HEK293T (cell line): ENCODE results near the gene FLT4.

Experiments
- CTCF ChIA-PET: fragments of 350-600 bp; formaldehyde crosslinking; extraction: SDS; loops from one replicate; lab custom pipeline; 2021; ENCODE audit warnings: antibody characterized with exemption, inconsistent platforms; lab: Yijun Ruan, JAX
- POLR2A ChIA-PET: fragments of 350-600 bp; formaldehyde crosslinking; extraction: SDS; loops from one replicate; lab custom pipeline; 2020; ENCODE audit warnings: antibody characterized with exemption, inconsistent platforms; lab: Yijun Ruan, JAX
- DNase-seq: peaks from one replicate; pipeline ENCODE4 v3.0.0; 2012; ENCODE audit warnings: mixed read lengths; ENCODE audit errors: extremely low spot score
- ARNT ChIP-seq: fragments of 450-650 bp; IDR thresholded peaks from 2 replicates; pipeline ENCODE4 v1.6.1; 2017; ENCODE audit warnings: mild to moderate bottlenecking
- BHLHE40 ChIP-seq: fragments of 450-650 bp; IDR thresholded peaks from 2 replicates; pipeline ENCODE4 v1.6.1; 2016; ENCODE audit warnings: mild to moderate bottlenecking, moderate library complexity, borderline replicate concordance
- CTBP1 ChIP-seq: fragments of 450-650 bp; IDR thresholded peaks from 2 replicates; pipeline ENCODE4 v1.6.1; 2016; ENCODE audit warnings: borderline replicate concordance
- ELF4 ChIP-seq: fragments of 450-650 bp; IDR thresholded peaks from 2 replicates; pipeline ENCODE4 v1.6.1; 2017; ENCODE audit warnings: antibody characterized with exemption
- FOXA1 ChIP-seq: fragments of 450-650 bp; IDR thresholded peaks from 2 replicates; pipeline ENCODE4 v1.6.1; 2016; ENCODE audit warnings: mild to moderate bottlenecking
- FOXK2 ChIP-seq: fragments of 450-650 bp; IDR thresholded peaks from 2 replicates; pipeline ENCODE4 v1.6.1; 2016; ENCODE audit warnings: mild to moderate bottlenecking
- FOXM1 ChIP-seq: fragments of 450-650 bp; IDR thresholded peaks from 2 replicates; pipeline ENCODE4 v1.6.1; 2017; ENCODE audit warnings: mild to moderate bottlenecking, borderline replicate concordance
- HDGF ChIP-seq: fragments of 450-650 bp; IDR thresholded peaks from 2 replicates; pipeline ENCODE4 v1.6.1; 2017; ENCODE audit warnings: antibody characterized with exemption, borderline replicate concordance
- L3MBTL2 ChIP-seq: fragments of 450-650 bp; conservative IDR thresholded peaks from 2 replicates; pipeline ENCODE4 v1.6.1; 2016; ENCODE audit warnings: mild to moderate bottlenecking
- LEF1 ChIP-seq: fragments of 450-650 bp; IDR thresholded peaks from 2 replicates; pipeline ENCODE4 v1.6.1; 2017; ENCODE audit warnings: mild to moderate bottlenecking, borderline replicate concordance
- NFRKB ChIP-seq: fragments of 450-650 bp; IDR thresholded peaks from 2 replicates; pipeline ENCODE4 v1.6.1; 2016; ENCODE audit warnings: mild to moderate bottlenecking, moderate library complexity
- SP1 ChIP-seq: fragments of 450-650 bp; IDR thresholded peaks from 2 replicates; pipeline ENCODE4 v1.6.1; 2017
- SUZ12 ChIP-seq: fragments of 450-650 bp; IDR thresholded peaks from 2 replicates; pipeline ENCODE4 v1.6.1; 2016; ENCODE audit warnings: mild to moderate bottlenecking
- TARDBP ChIP-seq: fragments of 450-650 bp; IDR thresholded peaks from 2 replicates; pipeline ENCODE4 v1.6.1; 2016
- ZNF384 ChIP-seq: fragments of 450-650 bp; IDR thresholded peaks from 2 replicates; pipeline ENCODE4 v1.6.1; 2016
- TF ChIP-seq, protein P1 (sequence below): fragments of 450-650 bp; IDR thresholded peaks from 2 replicates; pipeline ENCODE4 v1.6.1; 2016

Gene FLT4

DNA sequence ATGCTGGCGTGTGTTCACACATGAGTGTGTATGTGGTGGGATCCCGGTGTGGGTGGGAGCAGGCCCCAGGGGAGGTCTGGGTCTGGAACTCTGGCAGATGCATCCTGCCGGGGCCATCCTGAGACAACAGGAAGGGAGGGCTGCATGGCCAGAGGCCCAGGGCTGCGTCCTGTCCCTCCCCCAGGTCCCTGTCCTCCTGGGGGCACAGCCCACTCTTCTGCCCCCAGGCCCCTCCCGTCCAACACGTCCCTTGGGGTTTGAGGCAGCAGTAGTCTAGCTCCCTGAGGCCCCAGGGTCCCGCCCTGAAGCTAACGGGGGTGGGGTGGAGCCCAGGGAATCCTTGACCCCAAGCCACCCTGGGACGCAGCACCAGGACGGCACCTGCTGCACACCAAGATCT lies 16.6 kb downstream of the FLT4 start:
- ChIA-PET CTCF (no interaction called here), POLR2A (no interaction called here)
- TF ChIP-seq SP1: no peak
- TF ChIP-seq TARDBP: no peak
- no peak for TF ChIP-seq ELF4
- TF ChIP-seq NFRKB: no peak
- no peak for TF ChIP-seq BHLHE40
- TF ChIP-seq LEF1: no peak
- no peak for TF ChIP-seq HDGF
- TF ChIP-seq ZNF384: no peak
- no peak for TF ChIP-seq FOXM1
- no peak for TF ChIP-seq CTBP1
- DNase-seq: no peak

DNA sequence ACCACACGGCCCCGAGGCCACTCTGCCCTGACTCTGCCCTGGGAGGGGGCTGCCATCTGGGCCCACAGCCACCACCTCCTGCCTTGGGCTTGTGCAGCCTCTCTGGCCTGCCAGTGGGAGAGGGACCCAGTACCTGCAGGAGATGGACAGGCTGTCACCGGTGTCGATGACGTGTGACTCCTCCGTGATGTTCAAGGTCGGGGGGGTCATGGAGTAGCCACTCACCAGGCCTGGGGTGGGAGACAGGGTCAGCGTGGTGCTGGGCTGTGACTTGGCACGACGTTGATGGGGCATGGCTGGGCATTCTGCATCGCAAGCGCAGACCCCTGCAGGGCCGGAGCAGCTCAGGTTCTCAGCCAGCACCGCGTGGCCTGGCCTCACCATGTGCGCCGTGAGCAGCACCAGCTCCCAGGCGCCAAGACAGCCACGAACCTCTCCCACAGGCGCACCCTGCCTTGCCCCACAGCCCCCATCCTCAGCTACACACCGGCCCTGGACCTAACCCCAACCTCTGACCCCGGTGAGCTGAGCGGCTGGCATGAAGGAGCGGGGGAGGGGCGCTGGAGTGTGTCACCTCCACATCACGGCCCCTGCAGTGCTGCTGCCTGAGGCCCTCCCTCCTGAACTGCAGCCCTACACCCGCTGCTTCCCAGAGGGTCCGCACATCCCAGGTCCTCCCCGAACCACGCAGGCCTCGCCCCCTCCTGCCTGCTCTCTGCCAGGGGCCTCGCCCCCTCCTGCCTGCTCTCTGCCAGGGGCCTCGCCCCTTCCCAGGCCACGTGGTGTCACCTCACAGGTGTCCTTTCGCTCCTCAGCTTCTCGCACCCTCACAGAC lies 17.6 kb downstream of the FLT4 start:
- ChIA-PET POLR2A (interaction anchor here (1.2 kb wide), 1 partner anchor 12 kb away, joined by 4 read pairs; no protein-coding TSS in a partner anchor), CTCF (no interaction called here)
- no peak for DNase-seq

GRCh38 chr5:180630426-180630825 lies 19.0 kb downstream of the FLT4 start:
- ChIA-PET CTCF (no interaction called here), POLR2A (interaction anchor here (1.5 kb wide), 1 partner anchor 11 kb away, joined by 5 read pairs; no protein-coding TSS in a partner anchor)
- DNase-seq: no peak
- TF ChIP-seq CTBP1: no peak
- TF ChIP-seq LEF1: no peak
- no peak for TF ChIP-seq L3MBTL2
- no peak for TF ChIP-seq NFRKB
- no peak for TF ChIP-seq ARNT
- no peak for TF ChIP-seq TARDBP
- no peak for TF ChIP-seq FOXA1
- no peak for TF ChIP-seq FOXM1
- no peak for TF ChIP-seq FOXK2
- TF ChIP-seq ELF4: no peak
- TF ChIP-seq HDGF: no peak
- TF ChIP-seq SP1: no peak
- no peak for TF ChIP-seq SUZ12
- TF ChIP-seq ZNF384: no peak
- TF ChIP-seq, protein P1, sequence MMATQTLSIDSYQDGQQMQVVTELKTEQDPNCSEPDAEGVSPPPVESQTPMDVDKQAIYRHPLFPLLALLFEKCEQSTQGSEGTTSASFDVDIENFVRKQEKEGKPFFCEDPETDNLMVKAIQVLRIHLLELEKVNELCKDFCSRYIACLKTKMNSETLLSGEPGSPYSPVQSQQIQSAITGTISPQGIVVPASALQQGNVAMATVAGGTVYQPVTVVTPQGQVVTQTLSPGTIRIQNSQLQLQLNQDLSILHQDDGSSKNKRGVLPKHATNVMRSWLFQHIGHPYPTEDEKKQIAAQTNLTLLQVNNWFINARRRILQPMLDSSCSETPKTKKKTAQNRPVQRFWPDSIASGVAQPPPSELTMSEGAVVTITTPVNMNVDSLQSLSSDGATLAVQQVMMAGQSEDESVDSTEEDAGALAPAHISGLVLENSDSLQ: no peak
- TF ChIP-seq BHLHE40: no peak

More for the DNA sequence above, 17.6 kb downstream of the FLT4 start:
- no peak for TF ChIP-seq FOXK2
- TF ChIP-seq NFRKB: no peak
- TF ChIP-seq SP1: no peak
- no peak for TF ChIP-seq FOXM1
- TF ChIP-seq HDGF: no peak

GRCh38 chr5:180629831-180630382 lies 19.5 kb downstream of the FLT4 start:
- ChIA-PET POLR2A (interaction anchor here (1.5 kb wide), 1 partner anchor 11 kb away, joined by 5 read pairs; no protein-coding TSS in a partner anchor), CTCF (no interaction called here)
- no peak for TF ChIP-seq FOXM1
- TF ChIP-seq ZNF384: no peak
- TF ChIP-seq LEF1: no peak
- no peak for TF ChIP-seq HDGF
- DNase-seq: no peak

GRCh38 chr5:180628827-180629750 lies 20.3 kb downstream of the FLT4 start:
- POLR2A ChIA-PET: interaction anchor here (1.5 kb wide), 1 partner anchor 10 kb away, joined by 5 read pairs; no protein-coding TSS in a partner anchor
- CTCF ChIA-PET: no interaction called here
- no peak for TF ChIP-seq FOXK2
- no peak for TF ChIP-seq TARDBP
- TF ChIP-seq LEF1: no peak
- TF ChIP-seq SUZ12: no peak
- TF ChIP-seq SP1: no peak
- TF ChIP-seq HDGF: no peak
- no peak for TF ChIP-seq FOXA1
- TF ChIP-seq, protein P1: no peak
- TF ChIP-seq BHLHE40: no peak
- TF ChIP-seq CTBP1: no peak
- TF ChIP-seq ZNF384: no peak
- TF ChIP-seq L3MBTL2: no peak
- TF ChIP-seq FOXM1: no peak
- TF ChIP-seq NFRKB: no peak
- DNase-seq: no peak

- ChIA-PET CTCF (no interaction called here), POLR2A (interaction anchor here (0.9 kb wide), 1 partner anchor 9 kb away, joined by 5 read pairs; no protein-coding TSS in a partner anchor)
- no peak for DNase-seq
- no peak for TF ChIP-seq LEF1
- TF ChIP-seq NFRKB: no peak
- TF ChIP-seq ARNT: no peak
- no peak for TF ChIP-seq HDGF
- TF ChIP-seq L3MBTL2: no peak
- no peak for TF ChIP-seq BHLHE40
- no peak for TF ChIP-seq ELF4
- TF ChIP-seq FOXK2: no peak
- TF ChIP-seq, protein P1: no peak
- no peak for TF ChIP-seq FOXA1
- TF ChIP-seq CTBP1: no peak
- TF ChIP-seq SP1: no peak
- TF ChIP-seq SUZ12: no peak
- no peak for TF ChIP-seq FOXM1
- no peak for TF ChIP-seq ZNF384
- no peak for TF ChIP-seq TARDBP
These were observed 21.2 kb downstream of the FLT4 start for GRCh38 chr5:180628211-180628610.
